GM15510 (cell line): ENCODE measurements around the gene HDLBP.

Experiments
- POLR2A ChIP-seq: IDR thresholded peaks from 3 replicates; pipeline ENCODE4 v1.6.1; 2011; ENCODE audit warnings: borderline replicate concordance; ENCODE audit not compliant: insufficient read length; ENCODE audit errors: extremely low read depth

The HDLBP gene

GRCh38 chr2:241224018-241224850, 91.2 kb downstream of the HDLBP start:
- no peak for TF ChIP-seq POLR2A

GRCh38 chr2:241223211-241224017, 92.1 kb downstream of the HDLBP start:
- TF ChIP-seq POLR2A, result no peak

GRCh38 chr2:241219856-241220356, 95.6 kb downstream of the HDLBP start:
- TF ChIP-seq POLR2A, result no peak

DNA sequence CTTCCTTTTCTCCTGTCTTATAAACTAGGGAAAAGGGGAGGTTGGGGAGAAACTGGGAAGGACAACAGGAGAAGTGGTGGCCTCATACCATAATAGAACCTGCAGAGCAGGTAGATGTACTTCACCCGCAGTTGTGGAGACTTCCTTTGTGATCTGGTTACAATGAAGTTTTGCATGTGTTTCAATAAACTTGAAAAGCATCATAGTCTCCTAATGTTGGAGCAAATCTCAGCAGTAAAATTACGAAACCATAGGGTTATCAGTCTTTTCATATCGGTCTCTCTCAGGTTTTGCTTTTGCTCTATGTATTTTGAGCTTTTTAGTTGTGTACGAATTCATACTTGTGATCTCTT, 96.5 kb downstream of the HDLBP start:
- TF ChIP-seq POLR2A, result no peak

DNA sequence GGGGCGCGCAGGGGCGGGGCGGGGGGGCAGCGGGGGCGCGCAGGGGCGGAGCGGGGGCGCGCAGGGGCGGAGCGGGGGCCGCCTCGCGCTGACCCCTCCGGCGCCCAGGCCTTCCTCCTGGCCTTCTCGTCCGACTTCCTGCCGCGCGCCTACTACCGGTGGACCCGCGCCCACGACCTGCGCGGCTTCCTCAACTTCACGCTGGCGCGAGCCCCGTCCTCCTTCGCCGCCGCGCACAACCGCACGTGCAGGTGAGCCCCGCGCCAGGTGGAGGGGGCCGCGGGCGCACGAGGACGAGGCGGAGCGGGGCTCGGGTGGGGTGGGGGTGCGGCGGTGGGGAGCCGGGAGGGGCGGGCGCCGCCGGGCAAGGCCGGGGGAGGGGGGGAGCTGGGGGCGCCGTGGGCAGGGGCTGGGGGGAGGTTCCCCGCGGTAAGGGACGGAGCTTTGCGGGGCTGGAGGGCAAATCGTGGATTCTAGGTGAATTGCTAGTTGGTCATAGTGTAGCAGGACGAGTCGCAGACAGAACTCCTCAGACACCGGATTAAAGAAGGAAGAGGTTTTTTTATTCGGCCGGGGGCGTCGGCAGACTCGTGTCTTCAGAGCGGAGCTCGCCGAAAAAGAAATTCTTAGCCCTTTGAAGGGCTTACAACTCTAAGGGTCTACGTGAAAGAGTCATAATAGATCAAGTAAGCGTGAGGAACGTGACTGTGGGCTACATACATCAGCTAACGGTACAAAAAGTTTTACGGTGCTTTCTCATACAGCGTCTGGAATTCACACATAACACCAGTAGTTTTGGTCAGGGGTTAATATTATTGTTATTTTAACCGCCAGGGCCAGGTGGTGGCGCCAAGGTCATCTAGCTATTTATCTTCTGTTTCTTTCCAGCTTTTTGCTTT, 97.1 kb downstream of the HDLBP start:
- TF ChIP-seq POLR2A, result no peak

DNA sequence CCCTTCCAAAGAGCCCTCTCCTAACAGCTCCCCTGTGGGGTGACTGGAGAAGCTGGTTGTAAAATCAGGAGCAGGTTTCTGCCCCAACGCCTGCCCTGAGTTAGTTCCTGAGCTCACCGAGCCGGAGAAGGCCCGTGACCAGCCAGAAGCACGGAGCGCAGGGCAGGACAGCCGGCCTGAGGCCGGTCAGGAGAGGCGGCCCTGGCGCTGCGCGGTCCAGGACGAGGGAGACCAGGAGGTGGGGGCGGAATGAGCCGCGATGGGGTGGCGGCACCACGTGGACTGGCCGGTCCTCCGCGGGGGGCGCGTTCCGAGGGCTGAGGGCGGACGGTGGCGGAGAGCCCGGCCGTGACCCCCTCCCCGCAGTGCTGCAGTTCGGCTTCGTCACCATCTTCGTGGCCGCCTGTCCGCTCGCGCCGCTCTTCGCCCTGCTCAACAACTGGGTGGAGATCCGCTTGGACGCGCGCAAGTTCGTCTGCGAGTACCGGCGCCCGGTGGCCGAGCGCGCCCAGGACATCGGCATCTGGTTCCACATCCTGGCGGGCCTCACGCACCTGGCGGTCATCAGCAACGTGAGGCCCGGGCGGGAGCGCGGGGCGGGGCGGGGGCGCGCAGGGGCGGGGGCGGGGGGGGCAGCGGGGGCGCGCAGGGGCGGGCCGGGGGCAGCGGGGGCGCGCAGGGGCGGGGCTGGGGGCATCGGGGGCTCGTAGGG, 98.0 kb downstream of the HDLBP start:
- TF ChIP-seq POLR2A, result no peak

DNA sequence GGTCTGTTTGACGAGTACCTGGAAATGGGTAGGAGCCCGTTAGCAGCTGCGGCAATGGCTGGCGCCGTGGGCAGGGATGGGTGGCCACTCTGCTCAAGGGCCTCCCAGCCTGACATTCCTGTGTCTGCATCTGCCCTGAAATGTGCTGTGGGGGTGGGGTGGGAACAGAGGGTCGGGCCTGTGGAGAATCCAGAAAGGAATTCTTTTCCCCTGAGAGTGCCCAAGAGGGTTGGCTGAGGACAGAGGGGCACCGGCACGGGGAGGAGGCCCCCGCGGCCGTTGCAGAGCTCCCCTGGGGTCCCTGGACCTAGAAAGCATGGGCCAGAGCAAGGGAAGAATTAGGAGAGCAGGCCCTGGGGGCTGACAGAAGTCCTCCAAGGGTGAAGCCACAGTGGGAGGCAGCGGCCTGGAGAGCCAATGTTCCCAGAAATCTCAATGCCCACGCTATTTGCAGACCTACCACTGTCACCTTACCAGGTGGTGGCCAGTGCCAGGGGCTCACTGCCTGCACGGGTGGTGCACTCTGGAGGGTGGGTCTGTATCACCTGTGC, 99.2 kb downstream of the HDLBP start:
- TF ChIP-seq POLR2A, result no peak

- TF ChIP-seq POLR2A, result no peak
Observed at GRCh38 chr2:241215421-241215820, 100.1 kb downstream of the HDLBP start.

DNA sequence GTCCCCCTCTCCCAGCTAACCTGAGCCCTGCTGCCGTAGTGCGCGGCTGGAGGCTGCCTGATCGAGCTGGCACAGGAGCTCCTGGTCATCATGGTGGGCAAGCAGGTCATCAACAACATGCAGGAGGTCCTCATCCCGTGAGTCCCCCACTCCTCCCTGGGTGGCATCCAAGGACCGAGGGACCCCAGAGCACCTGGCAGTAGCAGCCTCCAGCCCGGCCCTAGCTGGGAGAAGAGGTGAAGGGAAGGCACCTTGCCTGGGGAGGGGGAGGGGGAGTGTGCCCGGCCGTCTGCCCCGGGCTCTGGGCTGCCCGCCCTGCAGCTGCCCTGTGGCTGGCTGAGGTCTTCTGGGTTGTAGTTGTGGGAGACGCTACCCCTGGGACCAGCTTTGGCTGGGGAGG, 100.7 kb downstream of the HDLBP start:
- no peak for TF ChIP-seq POLR2A

DNA sequence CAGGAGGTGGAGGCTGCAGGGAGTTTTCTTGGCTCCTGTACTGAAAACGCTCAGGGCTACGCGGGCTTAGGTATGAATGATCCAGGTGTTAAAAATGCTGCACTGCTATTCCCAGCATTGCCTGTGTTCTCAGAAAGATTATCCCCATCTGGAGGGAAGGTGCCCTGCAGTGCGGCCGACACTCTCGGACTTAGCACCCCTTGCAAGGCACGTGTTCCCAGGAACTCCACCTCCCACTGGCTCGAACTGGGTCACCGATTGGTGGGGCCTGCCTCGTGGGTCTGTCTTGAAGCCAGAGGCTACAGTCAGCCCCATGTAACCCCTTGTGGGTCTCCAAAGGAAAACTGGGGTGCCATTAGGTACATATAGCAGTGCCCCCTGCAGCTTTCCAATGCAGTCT, 101.3 kb downstream of the HDLBP start:
- TF ChIP-seq POLR2A, result no peak

- TF ChIP-seq POLR2A, result no peak
Observed at GRCh38 chr2:241213567-241213966, 101.9 kb downstream of the HDLBP start.

GRCh38 chr2:241213041-241213440, 102.4 kb downstream of the HDLBP start:
- TF ChIP-seq POLR2A, result no peak

DNA sequence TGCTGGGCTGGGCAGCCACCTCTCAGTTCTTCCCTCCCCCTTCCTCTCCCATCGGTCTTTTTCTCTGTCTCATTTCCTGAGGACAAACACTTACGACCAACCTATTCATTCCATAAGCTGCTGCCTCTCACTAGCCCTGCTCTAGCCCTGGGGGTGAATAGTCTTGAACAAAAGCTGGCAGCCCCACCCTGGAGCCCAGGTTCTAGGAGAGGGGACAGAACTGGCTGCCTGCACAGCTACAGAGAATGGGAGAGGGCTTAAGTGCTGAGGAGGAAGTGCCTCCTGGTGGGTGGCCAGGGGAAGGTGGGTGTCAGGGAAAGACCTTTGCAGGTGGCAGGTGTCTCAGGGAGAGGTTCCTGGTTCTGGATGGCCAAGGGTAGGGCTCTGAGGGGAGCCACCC, 104.2 kb downstream of the HDLBP start:
- TF ChIP-seq POLR2A, result no peak

DNA sequence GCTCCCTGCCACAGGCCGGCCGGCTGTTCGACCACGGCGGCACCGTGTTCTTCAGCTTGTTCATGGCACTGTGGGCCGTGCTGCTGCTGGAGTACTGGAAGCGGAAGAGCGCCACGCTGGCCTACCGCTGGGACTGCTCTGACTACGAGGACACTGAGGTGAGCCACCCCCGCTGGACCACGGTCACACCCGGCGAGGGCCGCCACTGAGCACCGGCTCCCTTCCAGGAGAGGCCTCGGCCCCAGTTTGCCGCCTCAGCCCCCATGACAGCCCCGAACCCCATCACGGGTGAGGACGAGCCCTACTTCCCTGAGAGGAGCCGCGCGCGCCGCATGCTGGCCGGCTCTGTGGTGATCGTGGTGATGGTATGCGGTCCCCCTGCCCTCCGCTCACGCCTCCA, 106.2 kb downstream of the HDLBP start:
- no peak for TF ChIP-seq POLR2A

DNA sequence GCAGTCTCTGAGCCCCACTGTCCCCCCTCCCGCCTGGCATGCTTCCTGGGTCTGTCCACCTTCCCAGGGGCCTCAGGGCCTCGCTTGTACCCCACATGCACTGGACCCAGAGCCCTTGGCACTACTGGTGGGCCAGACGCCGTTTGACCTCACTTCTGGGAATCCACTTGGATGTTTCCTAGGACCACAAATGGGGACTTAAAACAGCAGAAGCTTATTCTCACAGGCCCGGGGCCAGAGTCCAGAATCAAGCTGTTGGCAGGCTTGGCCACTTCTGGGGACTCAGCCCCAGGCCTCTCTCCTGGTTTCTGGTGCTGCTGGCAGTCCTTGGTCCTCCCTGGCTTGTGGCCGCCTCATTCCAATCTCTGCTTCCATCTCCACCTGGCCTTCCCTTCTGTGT, 107.4 kb downstream of the HDLBP start:
- no peak for TF ChIP-seq POLR2A

- TF ChIP-seq POLR2A, result no peak
Observed at GRCh38 chr2:241207641-241208040, 107.8 kb downstream of the HDLBP start.
